ENCODE measurements around the gene ZNF536. TPM values are rescaled to one million over a fixed set of nuclear protein-coding genes. Genes with fewer than 3 reads are reported as not detected.

ZNF536 gene
- polyA plus RNA-seq, 1 donor (not counting 4 experiments of a cell fraction or from before 2014, with no cell fraction given), result not detected

GRCh38 chr19:30566681-30567420 is 194.7 kb downstream of the ZNF536 start:
- DNase-seq (ENCODE audit: low read depth, low spot score), result no peak
- Histone ChIP-seq H3K79me2 (ENCODE audit: control insufficient read depth, insufficient read depth, low read length) (no peaks in the 10 kb centered on the region), H3K9ac (ENCODE audit: control insufficient read depth, extremely low read depth, insufficient read depth, low read length) (no peak overlapping the region), H3K4me3 (ENCODE audit: control insufficient read depth in 2 of 3, extremely low read depth in 1 of 3, insufficient read depth in 2 of 3, low read depth in 1 of 3, low read length in 3 of 3) (no peak overlapping the region), H3K4me2 (ENCODE audit: control insufficient read depth, extremely low read depth, insufficient read depth, low read depth, low read length) (no peak overlapping the region), H2AFZ (ENCODE audit: control insufficient read depth, low read length) (no peak overlapping the region), H3K36me3 (ENCODE audit: control insufficient read depth in 2 of 2, extremely low read depth in 1 of 2, insufficient read depth in 2 of 2, low read length in 2 of 2) (no peaks in the 10 kb centered on the region), H3K27me3 (ENCODE audit: control insufficient read depth, extremely low read depth, insufficient read depth, low read length) (no peaks in the 10 kb centered on the region), H4K20me1 (ENCODE audit: control insufficient read depth, extremely low read depth, insufficient read depth, low read length) (no peaks in the 10 kb centered on the region), H3K4me1 (ENCODE audit: control insufficient read depth, extremely low read depth, insufficient read depth, low read length) (no peaks in the 10 kb centered on the region), H3K9me1 (ENCODE audit: control insufficient read depth, extremely low read depth, insufficient read depth, low read length) (no peaks in the 10 kb centered on the region), H3K9me3 (ENCODE audit: control insufficient read depth, low read depth, low read length) (peaks cover 2% of the 10 kb centered on the region), H3K27ac (ENCODE audit: control insufficient read depth, insufficient read depth, low read length) (no peak overlapping the region)
- dilution Hi-C loops (cut with MboI; ENCODE audit: extremely low pct_ligation_motif_present, low sequenced_read_pairs), result no loop called here
- FAIRE-seq, result no peak
- TF ChIP-seq, protein P1, sequence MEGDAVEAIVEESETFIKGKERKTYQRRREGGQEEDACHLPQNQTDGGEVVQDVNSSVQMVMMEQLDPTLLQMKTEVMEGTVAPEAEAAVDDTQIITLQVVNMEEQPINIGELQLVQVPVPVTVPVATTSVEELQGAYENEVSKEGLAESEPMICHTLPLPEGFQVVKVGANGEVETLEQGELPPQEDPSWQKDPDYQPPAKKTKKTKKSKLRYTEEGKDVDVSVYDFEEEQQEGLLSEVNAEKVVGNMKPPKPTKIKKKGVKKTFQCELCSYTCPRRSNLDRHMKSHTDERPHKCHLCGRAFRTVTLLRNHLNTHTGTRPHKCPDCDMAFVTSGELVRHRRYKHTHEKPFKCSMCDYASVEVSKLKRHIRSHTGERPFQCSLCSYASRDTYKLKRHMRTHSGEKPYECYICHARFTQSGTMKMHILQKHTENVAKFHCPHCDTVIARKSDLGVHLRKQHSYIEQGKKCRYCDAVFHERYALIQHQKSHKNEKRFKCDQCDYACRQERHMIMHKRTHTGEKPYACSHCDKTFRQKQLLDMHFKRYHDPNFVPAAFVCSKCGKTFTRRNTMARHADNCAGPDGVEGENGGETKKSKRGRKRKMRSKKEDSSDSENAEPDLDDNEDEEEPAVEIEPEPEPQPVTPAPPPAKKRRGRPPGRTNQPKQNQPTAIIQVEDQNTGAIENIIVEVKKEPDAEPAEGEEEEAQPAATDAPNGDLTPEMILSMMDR (optimal IDR thresholded peaks at IDR 0.05 in 1 of 3, IDR thresholded peaks at IDR 0.05 in 1 of 3, conservative IDR thresholded peaks at IDR 0.05 in 1 of 3; ENCODE audit: extremely low read depth in 1 of 3, insufficient read depth in 2 of 3, low read length in 3 of 3), result no peak
- no peak for TF ChIP-seq EZH2 (IDR thresholded peaks at IDR 0.05; ENCODE audit: low read length)

GRCh38 chr19:30567536-30568232 is 195.5 kb downstream of the ZNF536 start:
- H3K27me3 ChIP-seq (ENCODE audit: control insufficient read depth, extremely low read depth, insufficient read depth, low read length), result no peaks in the 10 kb centered on the region
- TF ChIP-seq, protein P1 (optimal IDR thresholded peaks at IDR 0.05 in 1 of 3, IDR thresholded peaks at IDR 0.05 in 1 of 3, conservative IDR thresholded peaks at IDR 0.05 in 1 of 3; ENCODE audit: extremely low read depth in 1 of 3, insufficient read depth in 2 of 3, low read length in 3 of 3), result no peak
- TF ChIP-seq EZH2 (IDR thresholded peaks at IDR 0.05; ENCODE audit: low read length), result no peak

More at GRCh38 chr19:30567536-30568232, 195.5 kb downstream of the ZNF536 start:
- H3K9ac ChIP-seq (ENCODE audit: control insufficient read depth, extremely low read depth, insufficient read depth, low read length), result no peak overlapping the region
- DNase-seq (ENCODE audit: low read depth, low spot score) (no peak), FAIRE-seq (no peak)
- H2AFZ ChIP-seq (ENCODE audit: control insufficient read depth, low read length), result no peak overlapping the region
- H3K9me1 ChIP-seq (ENCODE audit: control insufficient read depth, extremely low read depth, insufficient read depth, low read length), result no peaks in the 10 kb centered on the region
- no peak overlapping the region for H3K27ac ChIP-seq (ENCODE audit: control insufficient read depth, insufficient read depth, low read length)
- no peaks in the 10 kb centered on the region for H3K36me3 ChIP-seq (ENCODE audit: control insufficient read depth in 2 of 2, extremely low read depth in 1 of 2, insufficient read depth in 2 of 2, low read length in 2 of 2)
- H3K4me3 ChIP-seq (ENCODE audit: control insufficient read depth in 2 of 3, extremely low read depth in 1 of 3, insufficient read depth in 2 of 3, low read depth in 1 of 3, low read length in 3 of 3), result no peak overlapping the region
- H3K4me1 ChIP-seq (ENCODE audit: control insufficient read depth, extremely low read depth, insufficient read depth, low read length), result no peaks in the 10 kb centered on the region
- H3K9me3 ChIP-seq (ENCODE audit: control insufficient read depth, low read depth, low read length), result peaks cover 2% of the 10 kb centered on the region
- H3K79me2 ChIP-seq (ENCODE audit: control insufficient read depth, insufficient read depth, low read length), result no peaks in the 10 kb centered on the region
- dilution Hi-C loops (cut with MboI; ENCODE audit: extremely low pct_ligation_motif_present, low sequenced_read_pairs), result no loop called here
- H4K20me1 ChIP-seq (ENCODE audit: control insufficient read depth, extremely low read depth, insufficient read depth, low read length), result no peaks in the 10 kb centered on the region
- no peak overlapping the region for H3K4me2 ChIP-seq (ENCODE audit: control insufficient read depth, extremely low read depth, insufficient read depth, low read depth, low read length)

All from keratinocyte (primary cell).